T-helper 22 cell (primary cell): ENCODE measurements around the gene RANBP1.
"Not testable (repeated sequence)": the region's sequence is repeated elsewhere in the genome, so short reads cannot be mapped to it uniquely, and the experiment has no call there.

Experiments used
- DNase-seq: peaks from one replicate; pipeline ENCODE4 v3.0.0-alpha.2; 2020; ENCODE audit warnings: low read depth

The RANBP1 gene

GRCh38 chr22:20115691-20116375, at the start of gene RANBP1:
RANBP1 (plus strand) TSS chr22:20116104; CDS start chr22:20116185, 81 bp downstream.
- no peak for DNase-seq

GRCh38 chr22:20066617-20067383, 49.1 kb upstream of the RANBP1 start:
- no peak for DNase-seq

GRCh38 chr22:20067384-20067682, 48.6 kb upstream of the RANBP1 start:
- not testable (repeated sequence) for DNase-seq

GRCh38 chr22:20068640-20069039, 47.3 kb upstream of the RANBP1 start:
- no peak for DNase-seq

GRCh38 chr22:20069331-20070042, 46.4 kb upstream of the RANBP1 start:
- DNase-seq, result no peak

- DNase-seq, result no peak
Measured at GRCh38 chr22:20071524-20071972, 44.4 kb upstream of the RANBP1 start.

GRCh38 chr22:20076627-20077172, 39.2 kb upstream of the RANBP1 start:
- DNase-seq, result no peak

GRCh38 chr22:20079745-20080444, 36.0 kb upstream of the RANBP1 start, which contains the start of gene DGCR8:
DGCR8 (plus strand) TSS chr22:20080241; CDS start chr22:20085964, 5,723 bp downstream.
- DNase-seq, result peak; percentile 56

GRCh38 chr22:20080445-20080775, 35.5 kb upstream of the RANBP1 start:
- peak; percentile 65 for DNase-seq

GRCh38 chr22:20080776-20081654, 34.9 kb upstream of the RANBP1 start:
- DNase-seq, result no peak

GRCh38 chr22:20083157-20083890, 32.6 kb upstream of the RANBP1 start:
- DNase-seq, result no peak

- DNase-seq, result no peak
Measured at GRCh38 chr22:20083891-20084546, 31.9 kb upstream of the RANBP1 start.

GRCh38 chr22:20084547-20085413, 31.1 kb upstream of the RANBP1 start:
- no peak for DNase-seq

- DNase-seq, result no peak
Measured at GRCh38 chr22:20085651-20086050, 30.3 kb upstream of the RANBP1 start.

- no peak for DNase-seq
Measured at GRCh38 chr22:20086101-20086599, 29.8 kb upstream of the RANBP1 start.

GRCh38 chr22:20086763-20087162, 29.1 kb upstream of the RANBP1 start:
- no peak for DNase-seq

GRCh38 chr22:20087319-20088262, 28.3 kb upstream of the RANBP1 start:
- DNase-seq, result no peak
